CD4-positive, alpha-beta T cell treated with Interleukin-10 for 1 hour (primary cell): ENCODE data around the gene TMEM88.
A peak's percentile ranks its signal among the peaks of the same experiment; 100 is the strongest.

Experiments used
- DNase-seq: peaks from one replicate; pipeline ENCODE4 v3.0.0-alpha.2; 2020

TMEM88 gene

DNA sequence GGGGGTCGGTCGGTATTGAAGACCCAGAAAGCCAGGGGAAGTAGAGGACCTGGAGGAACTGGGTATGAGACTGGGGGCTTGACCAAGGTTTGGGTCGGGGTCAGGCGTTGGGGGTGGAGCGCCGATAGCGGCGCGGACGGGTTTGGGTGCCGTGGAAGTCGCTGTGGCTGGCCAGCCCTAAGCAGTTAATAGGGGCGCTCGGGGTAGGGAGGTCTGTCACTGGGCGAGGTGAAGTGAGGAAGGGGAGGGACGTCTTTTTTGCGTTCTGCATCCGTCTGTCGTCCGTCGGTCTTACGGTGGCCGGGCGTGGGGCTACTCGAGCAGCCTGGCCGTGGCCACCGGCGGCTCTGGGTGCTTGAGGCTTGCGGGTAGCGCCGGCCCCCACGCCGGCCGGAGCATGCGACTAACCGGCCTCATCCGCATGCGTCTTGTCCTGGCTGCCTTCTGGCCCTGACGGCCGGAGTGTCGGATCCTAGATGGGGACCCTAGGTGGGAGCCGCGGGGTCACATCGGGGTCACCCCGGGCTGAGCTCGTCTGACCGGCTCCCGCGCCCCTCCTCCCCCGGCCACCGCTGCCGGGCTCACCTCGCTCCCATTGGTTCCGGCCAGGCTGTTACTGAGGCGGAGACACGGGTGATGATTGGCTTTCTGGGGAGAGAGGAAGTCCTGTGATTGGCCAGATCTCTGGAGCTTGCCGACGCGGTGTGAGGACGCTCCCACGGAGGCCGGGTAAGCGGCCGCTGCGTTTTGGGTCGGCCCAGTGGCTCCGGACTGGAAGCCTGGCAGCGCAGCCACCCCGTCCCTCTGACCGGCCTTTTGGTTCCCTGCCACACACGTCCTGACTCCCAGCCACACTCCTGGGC, 10.3 kb upstream of the TMEM88 start:
- DNase-seq = peak; percentile 91

DNA sequence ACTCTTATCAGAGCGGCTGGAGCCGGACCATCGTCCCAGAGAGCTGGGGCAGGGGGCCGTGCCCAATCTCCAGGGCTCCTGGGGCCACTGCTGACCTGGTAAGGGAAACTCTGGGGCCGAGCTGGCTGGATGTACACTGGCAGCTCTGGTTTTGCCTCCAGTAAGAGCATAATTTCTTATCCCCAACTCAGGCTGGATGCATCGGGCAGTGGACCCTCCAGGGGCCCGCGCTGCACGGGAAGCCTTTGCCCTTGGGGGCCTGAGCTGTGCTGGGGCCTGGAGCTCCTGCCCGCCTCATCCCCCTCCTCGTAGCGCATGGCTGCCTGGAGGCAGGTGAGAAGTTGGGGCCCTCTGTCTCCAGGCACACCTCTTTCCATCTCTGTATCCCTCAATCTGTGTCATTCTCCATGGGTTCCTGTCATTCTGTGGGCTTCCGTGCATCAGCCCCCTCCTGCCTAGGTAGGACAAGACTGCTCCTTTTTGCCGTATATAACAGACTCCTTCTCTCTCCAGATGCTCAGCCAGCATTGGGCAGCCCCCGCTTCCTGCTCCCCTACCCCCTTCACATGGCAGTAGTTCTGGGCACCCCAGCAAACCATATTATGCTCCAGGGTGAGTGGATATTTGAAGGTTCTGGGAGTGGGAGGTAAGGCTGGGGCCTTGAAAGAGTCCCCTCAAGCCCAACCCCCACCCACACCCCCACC, 9.4 kb upstream of the TMEM88 start:
- peak; percentile 15 for DNase-seq

DNA sequence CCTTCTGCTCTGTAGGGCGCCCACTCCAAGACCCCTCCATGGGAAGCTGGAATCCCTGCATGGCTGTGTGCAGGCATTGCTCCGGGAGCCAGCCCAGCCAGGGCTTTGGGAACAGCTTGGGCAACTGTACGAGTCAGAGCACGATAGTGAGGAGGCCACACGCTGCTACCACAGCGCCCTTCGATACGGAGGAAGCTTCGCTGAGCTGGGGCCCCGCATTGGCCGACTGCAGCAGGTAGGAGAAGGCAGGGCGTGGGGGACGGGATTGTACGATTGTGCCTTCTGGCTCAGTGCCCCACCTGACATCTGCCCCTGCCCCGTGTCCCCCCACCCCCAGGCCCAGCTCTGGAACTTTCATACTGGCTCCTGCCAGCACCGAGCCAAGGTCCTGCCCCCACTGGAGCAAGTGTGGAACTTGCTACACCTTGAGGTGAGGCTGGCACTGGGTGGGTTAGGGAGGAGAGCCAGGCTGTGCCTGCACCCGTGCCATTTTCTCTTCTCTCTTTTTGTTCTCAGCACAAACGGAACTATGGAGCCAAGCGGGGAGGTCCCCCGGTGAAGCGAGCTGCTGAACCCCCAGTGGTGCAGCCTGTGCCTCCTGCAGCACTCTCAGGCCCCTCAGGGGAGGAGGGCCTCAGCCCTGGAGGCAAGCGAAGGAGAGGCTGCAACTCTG, 8.7 kb upstream of the TMEM88 start:
- peak; percentile 9 for DNase-seq

DNA sequence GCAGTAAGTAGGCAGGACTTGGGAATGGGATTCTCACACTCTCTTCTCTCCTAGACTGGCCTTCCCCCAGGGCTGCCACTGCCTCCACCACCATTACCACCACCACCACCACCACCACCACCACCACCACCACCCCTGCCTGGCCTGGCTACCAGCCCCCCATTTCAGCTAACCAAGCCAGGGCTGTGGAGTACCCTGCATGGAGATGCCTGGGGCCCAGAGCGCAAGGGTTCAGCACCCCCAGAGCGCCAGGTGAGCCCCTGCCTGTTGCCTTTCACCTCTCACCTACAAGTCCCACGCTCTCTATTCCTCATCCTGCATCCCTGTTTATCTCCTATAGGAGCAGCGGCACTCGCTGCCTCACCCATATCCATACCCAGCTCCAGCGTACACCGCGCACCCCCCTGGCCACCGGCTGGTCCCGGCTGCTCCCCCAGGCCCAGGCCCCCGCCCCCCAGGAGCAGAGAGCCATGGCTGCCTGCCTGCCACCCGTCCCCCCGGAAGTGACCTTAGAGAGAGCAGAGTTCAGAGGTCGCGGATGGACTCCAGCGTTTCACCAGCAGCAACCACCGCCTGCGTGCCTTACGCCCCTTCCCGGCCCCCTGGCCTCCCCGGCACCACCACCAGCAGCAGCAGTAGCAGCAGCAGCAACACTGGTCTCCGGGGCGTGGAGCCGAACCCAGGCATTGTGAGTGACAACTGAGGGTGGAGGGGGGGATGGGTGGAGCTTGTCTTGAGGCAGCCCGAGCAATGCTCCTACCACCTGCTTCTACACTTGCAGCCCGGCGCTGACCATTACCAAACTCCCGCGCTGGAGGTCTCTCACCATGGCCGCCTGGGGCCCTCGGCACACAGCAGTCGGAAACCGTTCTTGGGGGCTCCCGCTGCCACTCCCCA, 7.9 kb upstream of the TMEM88 start:
- peak; percentile 34 for DNase-seq

DNA sequence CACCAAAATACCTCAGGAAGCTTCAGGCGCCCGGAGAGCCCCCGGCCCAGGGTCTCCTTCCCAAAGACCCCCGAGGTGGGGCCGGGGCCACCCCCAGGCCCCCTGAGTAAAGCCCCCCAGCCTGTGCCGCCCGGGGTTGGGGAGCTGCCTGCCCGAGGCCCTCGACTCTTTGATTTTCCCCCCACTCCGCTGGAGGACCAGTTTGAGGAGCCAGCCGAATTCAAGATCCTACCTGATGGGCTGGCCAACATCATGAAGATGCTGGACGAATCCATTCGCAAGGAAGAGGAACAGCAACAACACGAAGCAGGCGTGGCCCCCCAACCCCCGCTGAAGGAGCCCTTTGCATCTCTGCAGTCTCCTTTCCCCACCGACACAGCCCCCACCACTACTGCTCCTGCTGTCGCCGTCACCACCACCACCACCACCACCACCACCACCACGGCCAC, 6.7 kb upstream of the TMEM88 start:
- peak; percentile 31 for DNase-seq

DNA sequence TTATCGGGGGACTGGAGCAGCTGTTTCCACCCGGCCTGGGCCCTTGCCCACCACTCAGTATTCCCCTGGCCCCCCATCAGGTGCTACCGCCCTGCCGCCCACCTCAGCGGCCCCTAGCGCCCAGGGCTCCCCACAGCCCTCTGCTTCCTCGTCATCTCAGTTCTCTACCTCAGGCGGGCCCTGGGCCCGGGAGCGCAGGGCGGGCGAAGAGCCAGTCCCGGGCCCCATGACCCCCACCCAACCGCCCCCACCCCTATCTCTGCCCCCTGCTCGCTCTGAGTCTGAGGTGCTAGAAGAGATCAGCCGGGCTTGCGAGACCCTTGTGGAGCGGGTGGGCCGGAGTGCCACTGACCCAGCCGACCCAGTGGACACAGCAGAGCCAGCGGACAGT, 6.1 kb upstream of the TMEM88 start:
- no peak for DNase-seq

DNA sequence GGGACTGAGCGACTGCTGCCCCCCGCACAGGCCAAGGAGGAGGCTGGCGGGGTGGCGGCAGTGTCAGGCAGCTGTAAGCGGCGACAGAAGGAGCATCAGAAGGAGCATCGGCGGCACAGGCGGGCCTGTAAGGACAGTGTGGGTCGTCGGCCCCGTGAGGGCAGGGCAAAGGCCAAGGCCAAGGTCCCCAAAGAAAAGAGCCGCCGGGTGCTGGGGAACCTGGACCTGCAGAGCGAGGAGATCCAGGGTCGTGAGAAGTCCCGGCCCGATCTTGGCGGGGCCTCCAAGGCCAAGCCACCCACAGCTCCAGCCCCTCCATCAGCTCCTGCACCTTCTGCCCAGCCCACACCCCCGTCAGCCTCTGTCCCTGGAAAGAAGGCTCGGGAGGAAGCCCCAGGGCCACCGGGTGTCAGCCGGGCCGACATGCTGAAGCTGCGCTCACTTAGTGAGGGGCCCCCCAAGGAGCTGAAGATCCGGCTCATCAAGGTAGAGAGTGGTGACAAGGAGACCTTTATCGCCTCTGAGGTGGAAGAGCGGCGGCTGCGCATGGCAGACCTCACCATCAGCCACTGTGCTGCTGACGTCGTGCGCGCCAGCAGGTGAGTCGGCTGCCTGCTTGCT, 5.6 kb upstream of the TMEM88 start:
- DNase-seq = peak; percentile 8

DNA sequence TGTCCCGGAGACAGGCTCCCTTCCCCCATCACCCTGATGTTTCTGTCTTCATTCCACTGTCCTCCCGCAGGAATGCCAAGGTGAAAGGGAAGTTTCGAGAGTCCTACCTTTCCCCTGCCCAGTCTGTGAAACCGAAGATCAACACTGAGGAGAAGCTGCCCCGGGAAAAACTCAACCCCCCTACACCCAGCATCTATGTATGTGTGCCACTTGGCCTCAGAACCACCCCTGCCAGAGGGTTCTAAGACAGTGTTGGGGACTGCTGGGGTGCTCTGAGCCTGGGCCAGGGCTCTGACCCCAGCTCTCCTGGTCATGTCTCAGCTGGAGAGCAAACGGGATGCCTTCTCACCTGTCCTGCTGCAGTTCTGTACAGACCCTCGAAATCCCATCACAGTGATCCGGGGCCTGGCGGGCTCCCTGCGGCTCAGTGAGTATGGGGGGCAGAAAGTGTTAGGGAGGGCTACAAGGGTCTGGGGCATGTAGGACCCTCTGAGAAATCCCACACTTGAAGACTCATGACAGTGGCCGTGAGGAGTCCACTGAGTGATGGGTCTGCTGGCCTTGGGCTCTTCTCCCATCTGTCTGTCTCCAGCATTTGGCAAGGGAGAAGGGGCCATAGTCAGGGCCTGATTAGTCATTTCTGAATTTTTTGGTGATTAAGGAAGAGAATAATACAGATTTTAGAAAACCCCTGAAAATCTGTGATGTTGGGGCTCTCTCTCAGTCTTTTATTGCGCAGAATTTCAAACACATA, 4.9 kb upstream of the TMEM88 start:
- peak; percentile 18 for DNase-seq

DNA sequence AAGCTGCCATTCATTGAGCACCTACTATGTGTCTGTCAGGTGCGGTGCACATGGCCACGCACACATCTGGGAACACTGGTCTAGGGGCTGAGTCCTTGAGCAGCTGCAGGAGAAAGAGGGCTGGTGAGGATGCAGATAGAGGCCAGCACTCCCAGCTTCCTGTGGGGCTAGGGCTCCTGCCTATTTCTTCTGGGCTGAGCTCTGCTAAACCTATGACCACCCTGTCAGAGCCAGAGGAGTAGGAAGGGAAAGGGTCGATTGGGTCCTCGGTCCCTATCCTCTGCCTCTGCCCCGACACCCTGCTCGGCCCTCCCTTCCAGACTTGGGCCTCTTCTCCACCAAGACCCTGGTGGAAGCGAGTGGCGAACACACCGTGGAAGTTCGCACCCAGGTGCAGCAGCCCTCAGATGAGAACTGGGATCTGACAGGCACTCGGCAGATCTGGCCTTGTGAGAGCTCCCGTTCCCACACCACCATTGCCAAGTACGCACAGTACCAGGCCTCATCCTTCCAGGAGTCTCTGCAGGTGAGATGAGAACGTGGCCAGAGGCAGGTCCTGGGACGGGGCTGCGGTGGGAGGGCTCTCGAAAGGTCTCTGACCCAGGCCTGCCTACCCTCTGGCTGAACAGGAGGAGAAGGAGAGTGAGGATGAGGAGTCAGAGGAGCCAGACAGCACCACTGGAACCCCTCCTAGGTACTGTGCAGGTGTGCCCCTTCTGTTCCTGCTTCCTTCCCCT, 4.0 kb upstream of the TMEM88 start:
- peak; percentile 15 for DNase-seq

DNA sequence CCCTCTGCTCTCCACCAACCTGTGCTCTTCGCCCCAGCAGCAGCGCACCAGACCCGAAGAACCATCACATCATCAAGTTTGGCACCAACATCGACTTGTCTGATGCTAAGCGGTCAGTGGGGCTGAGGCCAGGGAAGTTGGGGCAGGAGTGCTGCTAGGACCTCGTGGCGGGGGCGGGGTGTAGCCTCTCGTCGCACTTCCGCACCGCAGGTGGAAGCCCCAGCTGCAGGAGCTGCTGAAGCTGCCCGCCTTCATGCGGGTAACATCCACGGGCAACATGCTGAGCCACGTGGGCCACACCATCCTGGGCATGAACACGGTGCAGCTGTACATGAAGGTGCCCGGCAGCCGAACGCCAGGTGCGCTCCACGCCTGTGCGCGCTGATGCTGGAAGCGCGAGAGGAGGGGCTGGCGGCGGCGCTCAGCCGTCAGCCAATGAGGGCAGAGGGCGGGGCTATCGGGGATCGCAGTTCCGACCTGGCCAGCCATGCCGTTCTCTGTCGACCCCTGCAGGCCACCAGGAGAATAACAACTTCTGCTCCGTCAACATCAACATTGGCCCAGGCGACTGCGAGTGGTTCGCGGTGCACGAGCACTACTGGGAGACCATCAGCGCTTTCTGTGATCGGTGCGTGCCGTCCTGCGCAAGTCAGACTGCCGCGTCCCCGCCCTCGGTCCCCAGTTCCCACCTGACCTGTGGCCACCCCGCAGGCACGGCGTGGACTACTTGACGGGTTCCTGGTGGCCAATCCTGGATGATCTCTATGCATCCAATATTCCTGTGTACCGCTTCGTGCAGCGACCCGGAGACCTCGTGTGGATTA, 3.2 kb upstream of the TMEM88 start:
- peak; percentile 95 for DNase-seq

DNA sequence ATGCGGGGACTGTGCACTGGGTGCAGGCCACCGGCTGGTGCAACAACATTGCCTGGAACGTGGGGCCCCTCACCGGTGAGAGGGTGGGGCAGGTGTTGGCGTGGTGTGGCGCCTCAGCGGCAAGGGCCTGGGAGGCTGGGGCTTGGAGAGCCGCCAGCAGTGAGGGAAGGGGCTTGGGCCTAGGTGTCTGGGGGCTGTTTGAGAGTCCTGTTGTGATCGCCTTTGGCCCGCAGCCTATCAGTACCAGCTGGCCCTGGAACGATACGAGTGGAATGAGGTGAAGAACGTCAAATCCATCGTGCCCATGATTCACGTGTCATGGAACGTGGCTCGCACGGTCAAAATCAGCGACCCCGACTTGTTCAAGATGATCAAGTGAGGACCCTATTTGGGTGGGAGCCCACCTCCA, 2.6 kb upstream of the TMEM88 start:
- DNase-seq = no peak

DNA sequence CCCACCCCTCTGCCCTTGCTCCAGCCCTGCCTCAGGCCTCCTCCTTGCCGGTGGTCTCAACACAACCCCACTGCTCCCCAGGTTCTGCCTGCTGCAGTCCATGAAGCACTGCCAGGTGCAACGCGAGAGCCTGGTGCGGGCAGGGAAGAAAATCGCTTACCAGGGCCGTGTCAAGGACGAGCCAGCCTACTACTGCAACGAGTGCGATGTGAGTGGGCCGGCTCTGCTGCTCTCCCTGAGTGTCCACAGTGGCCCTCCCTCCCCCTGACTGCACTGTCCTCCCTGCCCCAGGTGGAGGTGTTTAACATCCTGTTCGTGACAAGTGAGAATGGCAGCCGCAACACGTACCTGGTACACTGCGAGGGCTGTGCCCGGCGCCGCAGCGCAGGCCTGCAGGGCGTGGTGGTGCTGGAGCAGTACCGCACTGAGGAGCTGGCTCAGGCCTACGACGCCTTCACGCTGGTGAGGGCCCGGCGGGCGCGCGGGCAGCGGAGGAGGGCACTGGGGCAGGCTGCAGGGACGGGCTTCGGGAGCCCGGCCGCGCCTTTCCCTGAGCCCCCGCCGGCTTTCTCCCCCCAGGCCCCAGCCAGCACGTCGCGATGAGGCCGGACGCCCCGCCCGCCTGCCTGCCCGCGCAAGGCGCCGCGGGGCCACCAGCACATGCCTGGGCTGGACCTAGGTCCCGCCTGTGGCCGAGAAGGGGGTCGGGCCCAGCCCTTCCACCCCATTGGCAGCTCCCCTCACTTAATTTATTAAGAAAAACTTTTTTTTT, 1.8 kb upstream of the TMEM88 start:
- DNase-seq = peak; percentile 38

DNA sequence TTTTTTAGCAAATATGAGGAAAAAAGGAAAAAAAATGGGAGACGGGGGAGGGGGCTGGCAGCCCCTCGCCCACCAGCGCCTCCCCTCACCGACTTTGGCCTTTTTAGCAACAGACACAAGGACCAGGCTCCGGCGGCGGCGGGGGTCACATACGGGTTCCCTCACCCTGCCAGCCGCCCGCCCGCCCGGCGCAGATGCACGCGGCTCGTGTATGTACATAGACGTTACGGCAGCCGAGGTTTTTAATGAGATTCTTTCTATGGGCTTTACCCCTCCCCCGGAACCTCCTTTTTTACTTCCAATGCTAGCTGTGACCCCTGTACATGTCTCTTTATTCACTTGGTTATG, 1.2 kb upstream of the TMEM88 start:
- peak; percentile 33 for DNase-seq

DNA sequence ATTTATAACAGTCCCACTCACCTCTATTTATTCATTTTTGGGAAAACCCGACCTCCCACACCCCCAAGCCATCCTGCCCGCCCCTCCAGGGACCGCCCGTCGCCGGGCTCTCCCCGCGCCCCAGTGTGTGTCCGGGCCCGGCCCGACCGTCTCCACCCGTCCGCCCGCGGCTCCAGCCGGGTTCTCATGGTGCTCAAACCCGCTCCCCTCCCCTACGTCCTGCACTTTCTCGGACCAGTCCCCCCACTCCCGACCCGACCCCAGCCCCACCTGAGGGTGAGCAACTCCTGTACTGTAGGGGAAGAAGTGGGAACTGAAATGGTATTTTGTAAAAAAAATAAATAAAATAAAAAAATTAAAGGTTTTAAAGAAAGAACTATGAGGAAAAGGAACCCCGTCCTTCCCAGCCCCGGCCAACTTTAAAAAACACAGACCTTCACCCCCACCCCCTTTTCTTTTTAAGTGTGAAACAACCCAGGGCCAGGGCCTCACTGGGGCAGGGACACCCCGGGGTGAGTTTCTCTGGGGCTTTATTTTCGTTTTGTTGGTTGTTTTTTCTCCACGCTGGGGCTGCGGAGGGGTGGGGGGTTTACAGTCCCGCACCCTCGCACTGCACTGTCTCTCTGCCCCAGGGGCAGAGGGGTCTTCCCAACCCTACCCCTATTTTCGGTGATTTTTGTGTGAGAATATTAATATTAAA, 638 bp upstream of the TMEM88 start:
- DNase-seq = peak; percentile 22

DNA sequence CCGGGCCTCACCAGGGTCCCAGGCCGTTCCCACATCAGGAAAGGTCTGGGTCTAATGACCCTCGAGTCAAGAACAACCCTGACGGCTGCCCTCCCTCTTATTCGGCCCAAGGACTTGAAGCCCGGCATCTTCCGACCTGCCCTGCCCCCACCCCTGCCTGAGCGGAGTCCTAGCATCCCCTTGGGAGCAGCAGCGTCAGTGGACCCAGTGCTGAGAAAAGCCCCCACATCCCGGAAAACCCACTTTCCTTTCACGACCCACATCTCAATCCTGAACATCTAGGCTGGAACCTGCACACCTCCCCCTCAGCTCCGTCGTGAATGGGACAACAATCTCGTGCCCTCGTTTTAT, 769 bp downstream of the TMEM88 start:
- DNase-seq = no peak

DNA sequence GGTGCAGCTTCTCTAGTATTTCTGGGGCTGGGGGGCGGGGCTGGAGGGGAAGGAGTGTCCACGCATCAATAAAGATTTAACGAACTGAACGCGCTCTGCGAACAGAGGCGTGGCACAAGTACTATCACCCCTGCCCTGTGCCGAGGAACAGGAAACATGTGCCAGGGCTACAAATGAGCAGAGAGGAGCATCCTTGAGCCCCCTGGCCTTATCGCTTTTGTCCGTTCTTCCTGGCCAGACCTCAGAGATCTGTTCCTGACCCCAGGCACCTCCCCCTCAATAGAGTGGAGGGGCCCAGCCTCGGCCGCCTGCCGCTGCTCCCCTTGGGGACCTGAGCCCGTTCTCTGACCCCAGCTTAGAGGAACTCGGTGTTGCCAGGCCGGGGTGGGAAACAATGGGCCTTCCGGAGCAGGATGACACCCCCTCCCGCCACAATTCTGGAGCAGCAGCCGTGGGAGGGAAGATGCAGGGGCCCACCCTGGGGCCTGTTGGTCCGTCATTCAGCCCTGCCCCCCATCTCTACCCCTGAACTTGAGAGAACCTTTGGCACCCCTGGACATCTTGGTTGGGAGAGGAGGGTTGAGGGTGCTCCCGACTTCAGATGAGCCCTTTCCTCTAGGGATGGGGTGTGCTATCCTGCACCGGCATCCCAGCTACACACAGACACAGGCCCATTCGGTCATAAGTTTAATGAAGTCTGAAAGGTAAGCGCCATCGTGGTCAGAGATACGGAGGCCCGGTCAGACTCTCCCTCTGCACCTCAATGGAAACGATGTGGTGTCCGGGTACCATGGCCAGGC, 1.3 kb downstream of the TMEM88 start:
- peak; percentile 55 for DNase-seq
